Hematopoietic multipotent progenitor cell treated with erythropoietin and hydrocortisone succinate and interleukin-3 and kit ligand, for 17 days (in vitro differentiated cells): ENCODE data around the gene RPSA.
A peak's percentile ranks its signal among the peaks of the same experiment; 100 is the strongest.
"Not testable (repeated sequence)": the region's sequence is repeated elsewhere in the genome, so short reads cannot be mapped to it uniquely, and the experiment has no call there.

ENCODE experiments used
- DNase-seq: peaks from one replicate; pipeline ENCODE4 v3.0.0-alpha.2; 2015; ENCODE audit warnings: low spot score

The RPSA gene

DNA sequence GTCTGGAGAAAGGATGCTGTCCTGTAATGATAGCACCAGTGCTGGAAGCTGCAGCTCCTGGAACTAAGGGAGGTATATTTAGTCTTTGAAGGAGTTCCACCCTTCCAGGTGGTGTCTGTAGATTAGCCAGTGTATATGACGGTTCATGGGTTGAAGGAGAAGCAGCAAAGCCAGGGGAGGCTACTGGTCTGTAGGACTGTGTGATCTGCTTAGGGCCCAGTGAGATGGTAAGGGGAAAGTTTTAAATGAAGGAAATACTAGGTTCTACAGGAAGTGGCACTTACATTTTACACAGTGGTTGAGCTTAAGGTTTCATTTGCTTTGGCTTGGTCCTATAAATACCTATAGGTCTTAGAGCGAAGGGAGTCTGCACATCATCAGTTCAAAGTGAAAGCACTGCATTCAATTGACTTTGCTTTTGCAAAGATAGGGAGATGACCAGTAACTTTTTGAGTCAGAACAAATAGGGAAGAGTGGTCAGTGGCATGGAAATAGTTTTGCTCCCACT lies 17.7 kb upstream of the RPSA start:
- DNase-seq = peak; percentile 85

DNA sequence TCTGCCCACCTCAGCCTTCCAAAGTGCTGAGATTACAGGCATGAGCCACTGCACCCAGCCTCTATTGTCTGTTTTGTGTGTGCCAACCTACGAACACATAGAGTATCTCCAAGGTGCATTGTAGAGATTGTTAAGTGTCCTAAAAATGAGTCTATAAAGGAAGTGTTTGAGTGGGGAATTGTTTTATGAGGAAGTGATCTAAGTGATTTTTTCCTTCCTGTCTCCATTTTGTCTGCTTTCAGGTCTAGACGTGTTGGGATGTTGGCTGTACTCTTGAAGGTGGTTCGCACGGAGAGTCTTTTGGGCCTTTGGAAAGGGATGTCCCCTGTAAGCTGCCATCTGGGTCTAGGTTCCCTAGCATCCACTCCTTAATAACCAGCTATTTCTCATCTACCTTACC lies 16.3 kb upstream of the RPSA start:
- no peak for DNase-seq

DNA sequence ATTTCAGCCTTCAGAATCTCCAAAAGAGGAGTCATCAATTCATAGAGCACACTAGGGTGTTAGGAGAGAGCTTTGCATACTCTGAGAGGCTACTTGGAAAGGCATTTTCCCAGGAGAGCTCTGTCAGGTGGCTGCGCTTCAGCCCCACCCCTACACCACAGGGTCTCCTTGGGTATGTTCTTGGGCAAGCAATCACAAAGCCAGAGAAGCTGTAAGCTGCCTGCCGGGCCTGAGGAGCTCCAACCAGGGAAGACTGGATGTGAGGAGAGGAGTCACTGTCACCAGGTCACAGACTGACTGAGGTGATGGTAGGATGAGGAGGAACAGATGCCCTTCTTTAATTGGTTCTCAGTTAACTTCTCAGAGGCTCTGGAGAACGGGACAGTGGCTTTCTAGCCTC lies 9.8 kb upstream of the RPSA start:
- no peak for DNase-seq

DNA sequence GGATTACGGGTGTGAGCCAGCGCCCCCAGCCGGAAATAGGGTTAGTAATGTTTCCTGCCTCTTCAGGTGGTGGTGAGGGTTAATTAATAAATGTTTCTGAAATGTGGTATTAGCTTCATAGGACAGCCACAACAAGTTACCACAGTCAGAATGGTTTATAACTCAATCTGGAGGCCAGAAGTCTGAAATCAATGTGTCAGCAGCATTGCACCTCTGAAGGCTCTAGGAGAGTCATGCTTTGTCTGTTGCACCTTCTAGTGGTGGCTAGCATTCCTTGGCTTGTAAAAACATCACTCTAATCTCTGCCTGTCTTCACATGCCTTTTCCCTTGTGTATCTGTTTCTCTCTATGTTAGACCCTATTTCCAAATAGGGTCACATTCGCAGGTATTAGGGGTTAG lies 7.8 kb upstream of the RPSA start:
- DNase-seq = peak; percentile 47

DNA sequence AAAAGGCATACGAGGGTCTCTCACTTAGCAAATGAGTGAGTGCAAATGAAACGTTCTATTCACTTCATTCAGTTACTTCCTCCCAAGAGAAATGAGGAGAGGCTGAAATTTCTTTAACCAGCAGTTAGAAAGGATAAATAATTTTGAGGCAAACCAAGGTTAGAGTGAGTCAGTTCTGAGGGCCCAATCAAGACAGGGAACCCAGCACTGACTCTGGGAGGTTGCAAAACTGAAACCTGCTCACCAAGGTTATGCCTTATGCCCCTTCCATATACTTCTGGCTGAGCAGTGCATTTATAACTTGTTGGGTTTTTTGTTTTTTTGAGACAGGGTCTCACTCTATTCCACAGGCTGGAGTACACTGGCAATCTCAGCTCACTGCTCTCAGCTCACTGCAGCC lies 4.5 kb upstream of the RPSA start:
- no peak for DNase-seq

DNA sequence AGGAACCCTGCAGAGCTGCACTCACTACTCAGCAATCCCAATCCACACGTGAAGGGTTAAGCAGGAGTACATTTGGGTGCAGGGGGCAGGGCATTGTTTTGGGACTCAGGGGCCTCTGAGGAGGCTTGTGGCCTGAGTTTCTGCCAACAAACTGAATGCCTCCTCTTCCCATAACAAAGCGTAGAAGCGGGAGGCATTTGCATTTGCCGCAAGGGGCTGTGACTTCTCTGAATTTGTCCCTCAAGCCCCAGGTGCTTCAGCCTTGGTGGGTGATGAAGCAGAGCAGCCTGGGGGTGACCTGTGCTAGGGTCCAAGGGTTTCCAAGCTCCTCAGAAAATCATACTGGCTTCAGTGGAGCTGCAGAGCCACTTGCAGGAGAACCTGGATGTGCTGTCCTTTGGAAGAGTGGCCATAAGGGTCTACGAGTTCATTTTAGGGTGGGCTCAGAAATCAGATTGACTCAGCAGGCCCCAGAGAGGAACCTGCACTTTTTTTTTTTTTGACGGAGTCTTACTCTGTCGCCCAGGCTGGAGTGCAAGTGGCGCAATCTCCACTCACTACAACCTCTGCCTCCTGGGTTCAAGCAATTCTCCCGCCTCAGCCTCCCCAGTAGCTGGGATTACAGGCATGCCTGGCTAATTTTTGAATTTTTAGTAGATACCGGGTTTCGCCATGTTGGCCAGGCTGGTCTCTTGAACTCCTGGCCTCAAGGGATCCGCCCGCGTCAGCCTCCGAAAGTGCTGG lies 1.4 kb upstream of the RPSA start:
- no peak for DNase-seq

DNA sequence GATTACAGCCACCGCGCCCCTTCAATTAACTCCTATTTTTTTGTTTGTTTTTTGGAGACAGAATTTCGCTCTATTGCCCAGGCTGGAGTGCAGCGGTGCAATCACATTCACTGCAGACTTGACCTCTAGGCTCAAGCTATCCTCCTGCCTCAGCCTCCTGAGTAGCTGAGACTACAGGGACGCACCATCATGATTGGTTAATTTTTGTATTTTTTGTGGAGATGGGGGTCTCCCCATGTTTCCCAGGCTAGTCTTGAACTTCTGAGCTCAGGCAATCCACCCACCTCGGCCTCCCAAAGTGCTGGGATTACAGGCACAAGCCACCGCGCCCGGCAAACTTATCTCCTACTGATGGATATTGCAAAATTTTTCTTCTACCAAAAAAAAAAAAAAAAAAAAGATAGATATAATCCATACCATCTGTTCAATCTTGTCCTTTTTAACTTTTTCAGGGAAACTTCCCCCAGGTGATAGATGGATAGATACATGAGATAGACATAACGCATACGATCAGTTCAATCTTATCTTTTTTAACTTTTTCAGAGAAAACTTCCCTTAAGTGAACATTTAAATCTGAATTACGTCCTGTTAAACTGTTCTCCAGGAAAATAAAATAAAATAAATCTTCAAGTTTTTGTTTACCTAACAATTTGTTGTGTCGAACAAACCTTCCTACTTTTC lies 693 bp upstream of the RPSA start:
- no peak for DNase-seq

DNA sequence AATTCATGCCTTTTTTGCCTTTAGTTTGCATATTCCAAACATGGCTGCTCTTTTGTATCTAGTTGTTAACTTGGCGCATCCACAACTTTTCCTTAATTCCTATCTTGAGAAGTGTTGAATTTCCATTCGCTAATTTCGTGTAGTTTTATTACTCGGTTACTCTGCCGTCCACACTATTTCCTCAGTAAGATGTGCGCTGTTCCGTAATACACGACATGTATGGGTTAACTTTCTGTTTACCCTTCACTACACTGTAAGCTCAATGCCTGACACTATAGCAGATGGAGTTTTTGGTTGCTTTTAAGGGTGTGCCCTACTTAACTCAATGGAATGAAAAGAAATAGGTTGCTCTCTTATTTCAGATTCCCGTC lies 724 bp downstream of the RPSA start:
- DNase-seq = peak; percentile 19

DNA sequence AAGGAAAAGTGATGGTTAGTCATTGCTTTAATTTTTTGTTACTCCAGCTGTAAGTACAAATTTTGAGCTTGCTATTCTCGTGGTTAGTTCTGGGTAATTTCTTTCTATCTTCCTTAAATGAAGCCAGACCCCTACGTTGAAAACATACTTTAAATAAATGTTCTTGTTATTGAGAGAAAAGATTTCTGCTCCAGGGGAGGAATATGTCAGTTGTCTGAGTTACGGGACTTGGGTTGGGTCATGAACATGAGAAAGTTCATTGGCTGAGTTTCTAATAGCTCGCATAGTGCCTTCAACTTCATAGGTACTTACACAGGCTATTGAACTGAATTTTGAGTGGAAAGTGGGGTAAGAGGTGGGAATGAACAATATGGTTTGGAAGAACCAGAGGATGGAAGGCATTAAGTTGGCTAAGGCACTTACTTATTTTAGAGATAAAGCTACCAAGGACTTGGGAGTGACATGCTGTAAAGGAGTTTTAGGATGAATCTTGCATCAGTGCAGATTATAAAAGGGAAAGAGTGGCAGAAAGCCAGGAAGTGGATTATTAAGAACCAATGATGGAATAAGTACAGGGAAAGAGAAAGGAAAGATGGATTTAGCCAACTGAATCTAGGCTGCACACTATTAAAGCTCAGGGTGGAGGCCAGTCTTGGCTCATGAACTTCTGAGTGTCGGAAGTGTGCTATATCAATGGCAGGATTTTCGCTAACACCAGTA lies 1.4 kb downstream of the RPSA start:
- no peak for DNase-seq

DNA sequence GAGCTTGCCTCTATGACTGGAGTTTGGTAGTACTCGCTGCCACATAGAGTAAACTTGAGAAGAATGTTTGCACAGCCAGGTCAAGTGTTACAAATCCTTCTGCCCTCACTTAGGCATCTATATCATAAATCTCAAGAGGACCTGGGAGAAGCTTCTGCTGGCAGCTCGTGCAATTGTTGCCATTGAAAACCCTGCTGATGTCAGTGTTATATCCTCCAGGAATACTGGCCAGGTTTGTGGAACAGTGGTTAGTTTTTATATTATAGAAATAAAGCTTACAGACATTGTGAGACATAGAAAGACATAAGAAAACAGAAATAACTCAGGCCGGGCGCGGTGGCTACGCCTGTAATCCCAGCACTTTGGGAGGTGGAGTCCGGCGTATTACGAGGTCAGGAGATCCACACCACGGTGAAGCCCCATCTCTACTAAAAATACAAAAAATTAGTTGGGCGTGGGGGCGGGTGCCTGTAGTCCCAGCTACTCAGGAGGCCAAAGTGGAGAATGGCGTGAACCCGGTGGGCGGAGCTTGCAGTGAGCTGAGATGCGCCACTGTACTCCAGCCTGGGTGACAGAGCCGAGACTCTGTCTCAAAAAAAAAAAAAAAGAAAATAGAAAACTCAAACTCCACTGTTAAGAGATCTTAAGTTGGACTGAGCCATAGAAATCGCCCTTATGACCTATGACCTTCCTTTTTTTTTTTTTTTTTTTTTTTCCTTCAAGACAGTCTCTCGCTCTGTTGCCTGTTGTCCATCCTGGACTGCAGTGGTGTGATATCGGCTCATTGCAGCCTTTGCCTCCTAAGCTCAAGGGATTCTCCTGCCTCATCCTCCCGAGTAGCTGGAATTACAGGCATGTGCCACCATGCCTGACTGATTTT lies 2.2 kb downstream of the RPSA start:
- no peak for DNase-seq

DNA sequence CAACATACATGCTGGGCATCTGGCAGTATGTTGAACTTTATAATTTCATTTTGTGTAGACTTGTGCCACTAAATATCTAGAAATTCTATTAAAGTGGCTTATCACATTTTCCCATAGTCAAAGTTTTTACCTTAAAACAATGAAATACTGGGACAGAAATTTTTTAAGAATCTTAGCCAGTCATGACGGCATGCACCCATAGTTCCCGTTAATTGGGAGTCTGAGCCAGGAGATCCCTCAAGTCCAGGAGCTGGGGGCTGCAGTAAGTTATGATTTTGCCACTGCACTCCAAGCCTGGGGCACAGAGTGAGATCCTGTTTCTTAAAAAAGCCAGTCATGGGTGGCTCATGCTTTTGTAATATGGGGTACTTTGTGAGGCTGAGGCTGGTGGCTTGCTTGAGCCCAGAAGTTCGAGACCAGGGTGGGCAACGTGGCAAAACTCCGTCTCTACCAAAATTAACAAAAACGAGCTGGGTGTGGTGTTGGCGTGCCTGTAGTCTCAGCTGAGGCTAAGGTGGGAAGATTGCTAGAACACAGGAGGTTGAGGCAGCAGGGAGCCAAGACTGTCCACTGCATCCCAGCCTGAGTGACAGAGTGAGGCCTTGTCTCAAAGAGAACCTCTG lies 3.1 kb downstream of the RPSA start:
- no peak for DNase-seq

DNA sequence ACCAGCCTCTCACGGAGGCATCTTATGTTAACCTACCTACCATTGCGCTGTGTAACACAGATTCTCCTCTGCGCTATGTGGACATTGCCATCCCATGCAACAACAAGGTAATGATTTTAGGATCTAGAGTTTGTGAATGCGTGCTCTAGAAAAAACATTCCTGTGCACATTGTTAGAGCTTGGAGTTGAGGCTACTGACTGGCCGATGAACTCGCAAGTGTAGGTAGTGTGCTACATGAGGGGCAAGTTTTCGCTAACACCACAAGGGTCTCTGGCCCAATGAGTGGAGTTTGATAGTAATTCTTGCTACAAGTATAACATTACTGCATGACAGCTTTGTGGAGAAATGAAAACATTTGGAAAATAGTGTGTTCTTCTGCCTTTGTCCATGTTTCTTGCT lies 4.4 kb downstream of the RPSA start:
- no peak for DNase-seq

DNA sequence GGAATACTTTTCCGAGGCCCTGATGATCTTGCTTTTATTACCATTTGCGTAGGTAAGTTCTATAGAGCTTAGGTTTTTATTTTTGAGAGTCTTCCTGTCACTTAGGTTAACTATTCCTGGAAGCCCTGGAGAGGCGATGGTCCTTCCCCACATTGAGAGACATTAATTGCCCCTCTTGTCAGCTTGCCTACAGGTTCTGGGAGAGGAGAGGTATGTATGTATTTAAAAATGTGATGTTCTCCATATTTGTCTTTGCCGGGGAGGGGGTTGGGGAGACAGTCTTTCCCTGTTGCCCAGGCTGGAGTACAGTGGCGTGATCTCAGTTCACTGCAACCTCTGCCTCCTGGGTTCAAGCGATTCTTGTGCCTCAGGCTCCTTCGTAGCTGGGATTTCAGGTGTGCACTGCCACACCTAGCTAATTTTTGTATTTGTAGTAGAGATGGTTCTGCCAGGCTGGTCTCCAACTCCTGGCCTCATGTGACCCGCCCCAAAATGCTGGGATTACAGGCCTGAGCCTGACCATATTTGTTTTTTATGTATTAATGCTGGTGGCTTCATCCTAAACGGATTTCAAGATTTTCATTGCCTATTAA lies 6.2 kb downstream of the RPSA start:
- DNase-seq = no peak

DNA sequence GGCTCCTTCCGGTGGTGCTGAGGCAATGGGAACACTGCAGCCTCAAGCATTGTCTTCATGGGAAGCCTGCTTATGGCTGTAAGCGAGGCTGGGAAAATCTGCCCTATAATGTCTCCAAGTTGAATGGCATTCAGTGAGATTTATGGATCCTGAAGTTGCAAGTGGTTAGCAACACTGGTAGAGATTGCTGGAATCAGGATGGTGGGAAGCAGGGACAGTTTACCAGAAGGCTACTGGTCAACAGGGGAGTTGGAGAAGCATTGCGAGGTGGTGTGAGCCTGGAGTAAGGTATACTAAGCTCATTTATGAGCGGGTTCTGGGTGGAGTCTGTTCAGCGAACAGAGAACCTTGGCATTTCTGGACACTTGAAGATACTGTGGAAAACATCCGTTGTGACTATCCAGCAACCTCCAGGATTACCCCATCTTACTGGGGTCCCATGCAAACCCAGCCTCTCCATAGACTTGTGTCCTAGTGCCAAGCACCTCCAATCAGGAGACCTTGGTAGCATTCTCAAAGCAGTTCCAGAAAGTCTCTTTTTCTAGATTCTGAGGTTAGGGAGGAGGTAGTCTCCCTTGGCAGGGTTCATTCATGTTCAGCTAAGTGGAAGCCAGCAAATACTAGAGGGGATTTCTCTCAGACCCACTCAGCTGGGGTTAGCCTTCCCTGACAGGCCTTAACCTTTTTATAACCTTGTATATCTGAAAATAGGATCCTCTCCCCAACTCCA lies 7.3 kb downstream of the RPSA start:
- no peak for DNase-seq

DNA sequence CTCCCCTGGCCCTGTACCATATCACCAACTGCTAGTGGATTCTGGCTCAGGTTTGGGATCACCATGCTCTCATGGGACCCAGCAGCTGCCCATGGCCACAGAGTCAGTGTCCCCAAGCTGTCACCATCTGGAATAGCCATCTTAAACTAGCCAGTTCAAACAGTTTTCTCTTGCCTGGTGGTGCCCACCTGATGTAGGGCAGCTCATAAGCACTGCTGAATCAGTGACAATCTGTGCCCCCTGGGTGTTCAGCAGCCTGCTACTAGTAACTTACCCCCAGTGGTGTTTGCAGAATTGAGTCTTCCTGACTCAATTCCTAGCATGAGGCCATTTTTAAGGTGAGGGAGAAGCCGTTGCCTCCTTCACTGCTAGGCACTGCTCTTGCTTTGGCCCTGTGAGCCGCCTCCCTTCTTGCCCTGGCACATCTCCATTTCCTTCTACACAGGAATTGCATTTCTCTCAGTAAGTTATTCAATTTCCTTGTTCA lies 7.9 kb downstream of the RPSA start:
- DNase-seq = no peak

DNA sequence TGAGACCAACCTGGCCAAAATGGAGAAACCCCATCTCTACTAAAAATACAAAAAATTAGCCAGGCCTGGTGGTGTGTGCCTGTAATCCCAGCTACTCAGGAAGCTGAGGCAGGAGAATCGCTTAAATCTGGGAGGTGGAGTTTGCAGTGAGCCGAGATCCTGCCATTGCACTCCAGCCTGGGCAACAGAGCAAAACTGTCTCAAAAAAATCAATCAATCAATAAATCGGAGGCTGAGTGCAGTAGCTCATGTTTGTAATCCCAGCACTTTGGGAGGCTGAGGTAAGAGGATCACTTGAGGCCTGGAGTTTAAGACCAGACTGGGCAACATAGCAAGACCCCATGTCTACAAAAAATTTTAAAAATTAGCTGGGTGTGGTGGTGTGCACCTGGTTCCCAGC lies 8.8 kb downstream of the RPSA start:
- not testable (repeated sequence) for DNase-seq

DNA sequence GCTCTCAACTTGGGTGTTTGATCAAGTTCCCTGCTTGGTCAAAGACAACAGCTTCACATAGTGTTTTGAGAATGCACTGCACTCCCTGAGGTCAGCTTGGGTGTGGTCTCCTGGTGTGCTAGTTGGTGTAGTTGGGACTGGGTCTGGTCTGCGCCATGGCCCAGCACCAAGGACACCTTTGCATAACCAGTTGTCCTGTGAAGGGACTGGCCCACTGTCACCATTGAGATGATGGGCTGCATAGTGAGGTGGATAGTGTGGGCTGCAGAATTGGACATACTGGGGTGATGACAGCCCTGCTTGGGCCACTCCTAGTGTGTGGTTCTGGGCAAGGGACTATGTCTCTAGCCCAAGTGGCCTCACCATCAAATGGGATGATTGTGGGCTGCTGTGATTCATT lies 9.5 kb downstream of the RPSA start:
- DNase-seq = no peak

DNA sequence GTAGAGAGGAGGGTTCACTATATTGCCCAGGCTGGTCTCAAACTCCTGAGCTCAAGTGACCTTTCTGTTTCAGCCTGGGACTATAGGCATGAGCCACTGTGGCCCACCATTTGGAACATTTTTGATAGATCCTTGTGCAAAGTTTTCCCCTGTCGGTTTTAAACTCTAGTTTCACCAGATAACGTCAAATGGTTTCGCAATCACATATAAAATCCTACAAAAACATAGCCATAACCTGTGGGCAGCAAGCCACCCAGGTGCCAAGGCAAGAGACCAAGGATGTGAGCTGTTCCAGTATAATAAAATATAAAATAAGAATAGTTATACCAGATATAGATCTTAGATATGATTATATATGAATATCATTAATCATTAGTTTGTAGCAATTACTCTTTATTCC lies 10.5 kb downstream of the RPSA start:
- DNase-seq = not testable (repeated sequence)

DNA sequence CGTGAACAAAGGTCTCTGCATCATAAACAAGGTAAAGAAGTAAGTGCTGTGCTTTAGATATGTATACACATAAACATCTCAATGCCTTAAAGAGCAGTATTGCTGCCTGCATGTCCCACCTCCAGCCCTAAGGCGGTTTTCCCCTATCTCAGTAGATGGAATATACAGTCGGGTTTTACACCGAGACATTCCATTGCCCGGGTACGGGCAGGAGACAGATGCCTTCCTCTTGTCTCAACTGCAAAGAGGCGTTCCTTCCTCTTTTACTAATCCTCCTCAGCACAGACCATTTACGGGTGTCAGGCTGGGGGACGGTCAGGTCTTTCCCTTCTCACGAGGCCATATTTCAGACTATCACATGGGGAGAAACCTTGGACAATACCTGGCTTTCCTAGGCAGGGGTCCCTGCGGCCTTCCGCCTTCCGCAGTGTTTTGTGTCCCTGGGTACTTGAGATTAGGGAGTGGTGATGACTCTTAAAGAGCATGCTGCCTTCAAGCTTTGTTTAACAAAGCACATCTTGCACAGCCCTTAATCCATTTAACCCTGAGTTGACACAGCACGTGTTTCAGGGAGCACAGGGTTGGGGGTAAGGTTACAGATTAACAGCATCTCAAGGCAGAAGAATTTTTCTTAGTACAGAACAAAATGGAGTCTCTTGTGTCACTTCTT lies 12.2 kb downstream of the RPSA start:
- DNase-seq = not testable (repeated sequence)
